SK-N-SH (cell line): Measurements from ENCODE around the gene CSF2RB. TPM values are rescaled to one million over a fixed set of nuclear protein-coding genes. Genes with fewer than 3 reads are reported as not detected.

Experiments used
- CTCF ChIA-PET: fragments of 300-600, 350-600 bp; formaldehyde crosslinking; extraction: SDS; loops from one replicate; lab custom pipeline; 2021; lab: Yijun Ruan, JAX
- POLR2A ChIA-PET: fragments of 350-600 bp; sonication (Branson Sonifier 250); formaldehyde crosslinking; extraction: SDS; loops from one replicate; lab custom pipeline; 2020; ENCODE audit warnings: antibody characterized with exemption, inconsistent platforms; lab: Yijun Ruan, JAX
- DNase-seq: peaks from one replicate; pipeline ENCODE4 v3.0.0; 2012
- H2AFZ ChIP-seq: fragments of 200-600 bp; sonication (generic); 2 replicates; pipeline ENCODE4 v1.8.1; 2016; ENCODE audit warnings: antibody characterized with exemption, mild to moderate bottlenecking, low read depth
- H3F3A ChIP-seq: fragments of 200-600 bp; sonication (generic); replicated peaks from 2 replicates; pipeline ENCODE3; 2016; ENCODE audit warnings: antibody characterized with exemption, mild to moderate bottlenecking; ENCODE audit not compliant: insufficient read depth
- H3K27ac ChIP-seq, 2 experiments: fragments of 200-500 bp in 1 of 2; fragments of 200-600 bp in 1 of 2; sonication (Bioruptor generic) in 1 of 2; sonication (generic), shearing (Covaris generic) in 1 of 2; 2 replicates each; pipeline versions ENCODE4 v1.5.1 to v1.6.1; 2014 to 2016; ENCODE audit warnings: low read depth in 2 of 2, inconsistent platforms in 1 of 2, low read length in 1 of 2, mild to moderate bottlenecking in 1 of 2, mixed read lengths in 1 of 2
- H3K27me3 ChIP-seq: fragments of 200-600 bp; sonication (generic), shearing (Covaris generic); 2 replicates; pipeline ENCODE4 v1.6.1; 2016; ENCODE audit warnings: mixed run types; ENCODE audit not compliant: insufficient read depth
- H3K36me3 ChIP-seq, 2 experiments: fragments of 200-500 bp in 1 of 2; fragments of 200-600 bp in 1 of 2; sonication (Bioruptor generic) in 1 of 2; sonication (generic) in 1 of 2; replicated peaks in 1 of 2; 2 replicates each; pipeline versions ENCODE3 to v1.5.1; 2014 to 2016; ENCODE audit warnings: low read length in 1 of 2, mild to moderate bottlenecking in 1 of 2; ENCODE audit not compliant: insufficient read depth in 2 of 2, control insufficient read depth in 1 of 2
- H3K4me1 ChIP-seq, 2 experiments: fragments of 200-500 bp in 1 of 2; fragments of 200-600 bp in 1 of 2; sonication (Bioruptor generic) in 1 of 2; sonication (generic), shearing (Covaris generic) in 1 of 2; 2 replicates each; pipeline versions ENCODE4 v1.5.1 to v1.6.1; 2014 to 2016; ENCODE audit warnings: low read depth in 1 of 2, low read length in 1 of 2, mixed run types in 1 of 2; ENCODE audit not compliant: insufficient read depth in 2 of 2, control insufficient read depth in 1 of 2
- H3K4me2 ChIP-seq: fragments of 200-600 bp; sonication (generic), shearing (Covaris generic); 2 replicates; pipeline ENCODE4 v1.6.1; 2017; ENCODE audit warnings: mixed run types
- H3K4me3 ChIP-seq, 2 experiments: fragments of 200-500 bp in 1 of 2; fragments of 200-600 bp in 1 of 2; sonication (Bioruptor generic) in 1 of 2; sonication (generic), shearing (Covaris generic) in 1 of 2; 2 replicates each; pipeline versions ENCODE4 v1.5.1 to v1.8.1; 2014 to 2016; ENCODE audit warnings: low read depth in 2 of 2, inconsistent platforms in 1 of 2, low read length in 1 of 2, mild to moderate bottlenecking in 1 of 2, mixed read lengths in 1 of 2, moderate library complexity in 1 of 2
- H3K79me2 ChIP-seq: fragments of 200-600 bp; sonication (generic); 2 replicates; pipeline ENCODE4 v1.8.1; 2017; ENCODE audit warnings: mild to moderate bottlenecking; ENCODE audit not compliant: insufficient read depth
- H3K9ac ChIP-seq: fragments of 200-600 bp; sonication (generic); 2 replicates; pipeline ENCODE4 v1.6.1; 2017; ENCODE audit warnings: mixed run types
- H3K9me2 ChIP-seq: fragments of 200-600 bp; sonication (generic); 2 replicates; pipeline ENCODE4 v1.6.1; 2017; ENCODE audit warnings: mixed run types
- H3K9me3 ChIP-seq: fragments of 200-600 bp; sonication (generic); 2 replicates; pipeline ENCODE4 v1.6.1; 2017; ENCODE audit warnings: mixed run types, mild to moderate bottlenecking, moderate library complexity
- H4K20me1 ChIP-seq: fragments of 200-600 bp; sonication (generic); 2 replicates; pipeline ENCODE4 v1.6.1; 2017; ENCODE audit warnings: mild to moderate bottlenecking, mixed run types; ENCODE audit not compliant: insufficient read depth
- CHD2 ChIP-seq: fragments of 150-350 bp; IDR thresholded peaks from 2 replicates; pipeline ENCODE4 v1.6.1; 2018; ENCODE audit warnings: low read length; ENCODE audit not compliant: partially characterized antibody
- EP300 ChIP-seq, 2 experiments: IDR thresholded peaks; 2 replicates each; pipeline versions ENCODE4 v1.4.0 to v1.6.1; 2012; ENCODE audit warnings: borderline replicate concordance in 1 of 2, low read depth in 1 of 2, low read length in 1 of 2
- FOSL2 ChIP-seq: IDR thresholded peaks from 2 replicates; pipeline ENCODE4 v1.4.0; 2012; ENCODE audit warnings: low read depth, mild to moderate bottlenecking, moderate library complexity, borderline replicate concordance
- FOXM1 ChIP-seq: IDR thresholded peaks from 2 replicates; pipeline ENCODE4 v1.4.0; 2012; ENCODE audit warnings: low read depth, mild to moderate bottlenecking
- JUND ChIP-seq: IDR thresholded peaks from 2 replicates; pipeline ENCODE4 v1.4.0; 2012
- MAX ChIP-seq: IDR thresholded peaks from 2 replicates; pipeline ENCODE4 v1.4.0; 2012; ENCODE audit warnings: low read depth
- NFIC ChIP-seq: IDR thresholded peaks from 2 replicates; pipeline ENCODE4 v1.4.0; 2012; ENCODE audit warnings: borderline replicate concordance
- NRF1 ChIP-seq: IDR thresholded peaks from 2 replicates; pipeline ENCODE4 v1.6.1; 2012; ENCODE audit warnings: low read depth, mild to moderate bottlenecking, low read length
- PBX3 ChIP-seq: IDR thresholded peaks from 2 replicates; pipeline ENCODE4; 2012
- POLR2AphosphoS5 ChIP-seq: IDR thresholded peaks from 2 replicates; pipeline ENCODE4 v1.6.1; 2012; ENCODE audit warnings: low read depth, low read length
- RAD21 ChIP-seq: IDR thresholded peaks from 2 replicates; pipeline ENCODE4 v1.6.1; 2012; ENCODE audit warnings: mild to moderate bottlenecking, low read length
- RCOR1 ChIP-seq: fragments of 150-350 bp; IDR thresholded peaks from 2 replicates; pipeline ENCODE4 v1.6.1; 2017; ENCODE audit warnings: antibody characterized with exemption, low read length
- RFX5 ChIP-seq: IDR thresholded peaks from 2 replicates; pipeline ENCODE4 v1.6.1; 2012; ENCODE audit warnings: mild to moderate bottlenecking, improper control_type of control experiment, low read length
- SMC3 ChIP-seq: IDR thresholded peaks from 2 replicates; pipeline ENCODE4 v1.6.1; 2012; ENCODE audit warnings: low read depth, low read length, improper control_type of control experiment
- TAF1 ChIP-seq: IDR thresholded peaks from 2 replicates; pipeline ENCODE4 v1.6.1; 2012; ENCODE audit warnings: low read depth, mild to moderate bottlenecking, low read length, moderate library complexity, borderline replicate concordance
- TEAD4 ChIP-seq: IDR thresholded peaks from 2 replicates; pipeline ENCODE4 v1.4.0; 2012; ENCODE audit warnings: mild to moderate bottlenecking, borderline replicate concordance; ENCODE audit not compliant: insufficient read depth
- ZBTB33 ChIP-seq: IDR thresholded peaks from 2 replicates; pipeline ENCODE4 v1.4.0; 2012; ENCODE audit warnings: low read depth, borderline replicate concordance
- WGBS: methylation state at CpG from one replicate; pipeline ENCODE4 v1.1.6; 2017; ENCODE audit warnings: low lambda C conversion rate; 5-methylcytosine and 5-hydroxymethylcytosine counted together
- polyA plus RNA-seq, 3 experiments: library from polyadenylated mRNA; depleted of rRNA; stranded (reverse); fragments of >200 nt; gene quantifications; 2 replicates each; pipeline ENCODE4 v1.2.3, GENCODE V29; 2012
- TF ChIP-seq, protein P1 (sequence below): fragments of 150-350 bp; IDR thresholded peaks from 2 replicates; pipeline ENCODE4 v1.6.1; 2016; ENCODE audit warnings: mild to moderate bottlenecking, low read depth, low read length
- TF ChIP-seq, protein P2 (sequence below): fragments of 150-350 bp; IDR thresholded peaks from 2 replicates; pipeline ENCODE4 v1.6.1; 2017; ENCODE audit warnings: antibody characterized with exemption, low read length, low read depth, borderline replicate concordance

Gene CSF2RB
- polyA plus RNA-seq, 1 of the 3 experiments (the other 2 are of a cell fraction), result not detected

- TF ChIP-seq ZBTB33, result no peak
Measured at GRCh38 chr22:36879775-36880174, 33.7 kb upstream of the CSF2RB start (continued).

- H4K20me1 ChIP-seq, result no peaks in the 10 kb centered on the region
- H3K9me3 ChIP-seq, result no peaks in the 10 kb centered on the region
- H3K9ac ChIP-seq, result no peak overlapping the region
- ChIA-PET POLR2A (no interaction called here), CTCF (interaction anchor here (0.6 kb wide), 1 partner anchor 245 kb away, joined by 3 read pairs; no protein-coding TSS in a partner anchor)
- no peaks in the 10 kb centered on the region for H3K9me2 ChIP-seq
- no peaks in the 10 kb centered on the region for H3K79me2 ChIP-seq
- no peaks in the 10 kb centered on the region; the same call in none of the 2 replicates for H3K27me3 ChIP-seq
- H3K4me2 ChIP-seq, result no peak overlapping the region
- H3K4me3 ChIP-seq, result no peak overlapping the region
- WGBS, result 94% methylated on average over 1 of the region's 1 CpG
- H2AFZ ChIP-seq, result no peak overlapping the region
- DNase-seq, result no peak
- H3K36me3 ChIP-seq, result no peaks in the 10 kb centered on the region
- TF ChIP-seq FOXM1, result no peak
- TF ChIP-seq NFIC, result no peak
- no peak for TF ChIP-seq POLR2AphosphoS5
- no peak for TF ChIP-seq CHD2
- no peak for TF ChIP-seq SMC3
- TF ChIP-seq, protein P1, sequence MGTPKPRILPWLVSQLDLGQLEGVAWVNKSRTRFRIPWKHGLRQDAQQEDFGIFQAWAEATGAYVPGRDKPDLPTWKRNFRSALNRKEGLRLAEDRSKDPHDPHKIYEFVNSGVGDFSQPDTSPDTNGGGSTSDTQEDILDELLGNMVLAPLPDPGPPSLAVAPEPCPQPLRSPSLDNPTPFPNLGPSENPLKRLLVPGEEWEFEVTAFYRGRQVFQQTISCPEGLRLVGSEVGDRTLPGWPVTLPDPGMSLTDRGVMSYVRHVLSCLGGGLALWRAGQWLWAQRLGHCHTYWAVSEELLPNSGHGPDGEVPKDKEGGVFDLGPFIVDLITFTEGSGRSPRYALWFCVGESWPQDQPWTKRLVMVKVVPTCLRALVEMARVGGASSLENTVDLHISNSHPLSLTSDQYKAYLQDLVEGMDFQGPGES, result no peak
- no peak for TF ChIP-seq RFX5
- no peak for TF ChIP-seq FOSL2
- no peak for TF ChIP-seq TEAD4
- TF ChIP-seq NRF1, result no peak
- no peak for TF ChIP-seq PBX3
- TF ChIP-seq, protein P2, sequence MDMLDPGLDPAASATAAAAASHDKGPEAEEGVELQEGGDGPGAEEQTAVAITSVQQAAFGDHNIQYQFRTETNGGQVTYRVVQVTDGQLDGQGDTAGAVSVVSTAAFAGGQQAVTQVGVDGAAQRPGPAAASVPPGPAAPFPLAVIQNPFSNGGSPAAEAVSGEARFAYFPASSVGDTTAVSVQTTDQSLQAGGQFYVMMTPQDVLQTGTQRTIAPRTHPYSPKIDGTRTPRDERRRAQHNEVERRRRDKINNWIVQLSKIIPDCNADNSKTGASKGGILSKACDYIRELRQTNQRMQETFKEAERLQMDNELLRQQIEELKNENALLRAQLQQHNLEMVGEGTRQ, result no peak
- TF ChIP-seq TAF1, result no peak
- no peak for TF ChIP-seq EP300 (IDR thresholded peaks at IDR 0.05; ENCODE audit: borderline replicate concordance in 1 of 2, low read depth in 1 of 2, low read length in 1 of 2)
- no peak for TF ChIP-seq RAD21
- TF ChIP-seq ZBTB33, result no peak
- no peak for TF ChIP-seq RCOR1
- TF ChIP-seq JUND, result no peak
- no peak for TF ChIP-seq MAX
- no peak overlapping the region for H3K27ac ChIP-seq
- peaks cover 0 to 13% of the 10 kb centered on the region in 2 experiments; a peak in 1 of 4 replicates for H3K4me1 ChIP-seq
- no peaks in the 10 kb centered on the region for H3F3A ChIP-seq
Measured at GRCh38 chr22:36881504-36882245, 31.8 kb upstream of the CSF2RB start.
